Left lung (tissue), 10 donors: ENCODE data around the gene LARGE1. TPM values are rescaled to one million over a fixed set of nuclear protein-coding genes. Genes with fewer than 3 reads are reported as not detected.

Source experiments
- ATAC-seq: fragments of 200-7000 bp; cut with Tn5 transposase; one replicate; pipeline ENCODE4 v1.9.1; 2020; ENCODE audit warnings: moderate library complexity
- DNase-seq, 4 donors: peaks; one replicate each; pipeline ENCODE4 v3.0.0-alpha.2; 2013 to 2020
- H3K27ac ChIP-seq, 2 donors: fragments of 200-600 bp; sonication (generic) in 1 of 2; one replicate each; pipeline versions ENCODE4 v1.5.0 to v1.8.0; 2020 to 2021
- H3K27me3 ChIP-seq, 2 donors: fragments of 200-600 bp; sonication (generic) in 1 of 2; one replicate each; pipeline versions ENCODE4 v1.5.0 to v1.8.0; 2020 to 2021
- H3K36me3 ChIP-seq, 2 donors: fragments of 200-600 bp; sonication (generic) in 1 of 2; one replicate each; pipeline versions ENCODE4 v1.5.0 to v1.8.0; 2020 to 2021
- H3K4me1 ChIP-seq, 2 donors: fragments of 200-600 bp; one replicate each; pipeline ENCODE4 v1.8.0; 2021
- H3K4me3 ChIP-seq, 2 donors: fragments of 200-600 bp; sonication (generic) in 1 of 2; one replicate each; pipeline versions ENCODE4 v1.5.0 to v1.8.0; 2020 to 2021; ENCODE audit warnings: mild to moderate bottlenecking in 1 of 2
- H3K9me3 ChIP-seq, 2 donors: fragments of 200-600 bp; sonication (generic) in 1 of 2; one replicate each; pipeline versions ENCODE4 v1.5.0 to v1.8.0; 2020 to 2021
- CTCF ChIP-seq, 2 donors: fragments of 200-600 bp; sonication (generic) in 1 of 2; IDR thresholded peaks; one replicate each; pipeline versions ENCODE4 v1.5.0 to v1.8.0; 2021; ENCODE audit warnings: antibody characterized with exemption in 2 of 2
- intact Hi-C, 2 donors: fragments of 100-400 bp; cut with DNase I; formaldehyde crosslinking; loops; one replicate each; pipeline versions ENCODE4 v1.11.2 to v1.14.2; 2022
- polyA plus RNA-seq, 6 donors: library from polyadenylated mRNA; unstranded; fragments of 120-200 nt; gene quantifications; one replicate each; pipeline ENCODE4 v1.2.1, GENCODE V29; 2013; ENCODE audit not compliant: insufficient read length in 6 of 6
- total RNA-seq, 2 donors: library from RNA; stranded (reverse); fragmentation: NEBNext Ultra II Directional; extraction: Animal tissue kit (Norgen Biotek cat#: 25700); gene quantifications; one replicate each; pipeline ENCODE4 v1.2.1, GENCODE V29; 2021
- donor health status: DM: no; HTN: yes; CAD: no.
- donor health status: DM: no; HTN: no; CAD: no.

Gene LARGE1
- total and polyA plus RNA-seq, 8 donors: 22.4 to 36.1 (median 33.2) TPM

GRCh38 chr22:33404723-33405122 is 515.6 kb downstream of the LARGE1 start:
- Histone ChIP-seq H3K27ac (no peak overlapping the region), H3K4me3 (no peak overlapping the region), H3K4me1 (no peaks in the 10 kb centered on the region), H3K27me3 (no peaks in the 10 kb centered on the region), H3K9me3 (no peaks in the 10 kb centered on the region), H3K36me3 (no peaks in the 10 kb centered on the region)
- DNase-seq (no peak), ATAC-seq (no peak)
- intact Hi-C loops: no loop called here
- TF ChIP-seq CTCF (IDR thresholded peaks at IDR 0.05): no peak

DNA sequence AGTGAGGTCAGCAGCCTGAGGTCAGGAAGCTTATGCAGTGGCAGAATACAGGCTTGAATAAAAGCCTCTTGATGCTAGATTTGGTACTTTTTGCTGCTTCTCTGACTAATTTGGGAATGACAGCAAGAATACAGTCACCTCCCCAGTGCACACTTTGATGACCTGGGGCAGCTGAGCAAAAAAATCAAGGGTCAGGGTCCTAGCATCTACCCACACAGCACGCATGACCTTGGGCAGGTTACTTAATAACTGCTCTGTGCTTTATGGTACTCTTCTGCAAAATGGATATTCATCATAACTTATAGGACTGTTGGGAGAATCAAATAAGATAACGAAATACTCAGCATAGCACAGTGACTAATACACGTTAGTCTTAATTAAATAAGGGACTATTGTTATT is 518.0 kb downstream of the LARGE1 start:
- Histone ChIP-seq H3K27ac (no peak overlapping the region), H3K36me3 (no peaks in the 10 kb centered on the region)
- intact Hi-C loops: no loop called here

DNA sequence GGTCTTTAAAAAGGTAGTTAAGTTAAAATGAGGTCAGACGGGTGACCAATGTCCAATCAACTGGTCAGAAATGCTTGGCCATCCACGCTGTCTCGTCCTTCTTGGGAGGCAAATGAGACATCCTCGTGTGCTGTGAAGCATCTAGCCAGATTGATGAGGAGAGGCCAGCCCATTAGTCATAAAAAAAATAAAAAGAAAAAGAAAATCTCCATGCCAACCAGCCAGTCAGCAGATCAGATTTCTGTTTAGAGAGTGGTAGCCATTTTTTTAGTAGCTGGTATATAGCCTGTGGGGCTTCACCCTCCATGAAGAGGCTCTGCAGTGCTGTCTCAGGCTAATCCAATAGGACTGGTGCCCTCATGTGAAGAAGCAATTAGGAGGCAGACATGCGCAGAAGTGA is 519.0 kb downstream of the LARGE1 start:
- ATAC-seq (no peak), DNase-seq (no peak)
- intact Hi-C loops: no loop called here
- Histone ChIP-seq H3K27me3 (no peaks in the 10 kb centered on the region), H3K9me3 (no peaks in the 10 kb centered on the region), H3K36me3 (no peaks in the 10 kb centered on the region), H3K27ac (no peak overlapping the region), H3K4me3 (no peak overlapping the region), H3K4me1 (peaks cover 0 to 2% of the 10 kb centered on the region in 2 donors)
- no peak for TF ChIP-seq CTCF (IDR thresholded peaks at IDR 0.05)

More for the DNA sequence above, 518.0 kb downstream of the LARGE1 start:
- Histone ChIP-seq H3K27me3 (no peaks in the 10 kb centered on the region), H3K9me3 (no peaks in the 10 kb centered on the region), H3K4me3 (no peak overlapping the region), H3K4me1 (no peaks in the 10 kb centered on the region)
- DNase-seq: no peak
- TF ChIP-seq CTCF (IDR thresholded peaks at IDR 0.05): no peak
- no peak for ATAC-seq

DNA sequence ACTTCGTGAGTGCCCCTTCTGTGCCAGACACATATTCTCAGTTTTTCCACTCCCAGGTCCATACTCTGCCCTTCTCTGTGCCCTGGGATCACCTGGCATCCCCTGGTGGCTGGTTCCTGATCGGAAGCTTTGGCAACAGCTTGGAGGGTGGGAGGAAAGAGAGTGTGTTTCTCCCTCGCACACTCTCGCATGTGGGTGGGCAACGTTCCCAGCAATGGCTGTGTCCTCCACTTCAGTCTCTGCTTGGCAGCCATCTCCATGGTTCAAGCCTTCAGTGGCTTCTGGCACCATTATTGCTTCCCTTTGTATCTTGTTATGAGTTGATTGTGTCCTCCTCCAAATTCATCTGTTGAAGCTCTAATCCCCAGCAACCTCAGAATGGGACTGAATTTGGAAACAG is 519.4 kb downstream of the LARGE1 start:
- DNase-seq (no peak), ATAC-seq (no peak)
- intact Hi-C loops: no loop called here
- no peaks in the 10 kb centered on the region for H3K9me3 ChIP-seq
- H3K27me3 ChIP-seq: no peaks in the 10 kb centered on the region
- H3K4me1 ChIP-seq: peaks cover 0 to 2% of the 10 kb centered on the region in 2 donors
- H3K36me3 ChIP-seq: no peaks in the 10 kb centered on the region
- no peak for TF ChIP-seq CTCF (IDR thresholded peaks at IDR 0.05)
- no peak overlapping the region for H3K4me3 ChIP-seq
- no peak overlapping the region for H3K27ac ChIP-seq

DNA sequence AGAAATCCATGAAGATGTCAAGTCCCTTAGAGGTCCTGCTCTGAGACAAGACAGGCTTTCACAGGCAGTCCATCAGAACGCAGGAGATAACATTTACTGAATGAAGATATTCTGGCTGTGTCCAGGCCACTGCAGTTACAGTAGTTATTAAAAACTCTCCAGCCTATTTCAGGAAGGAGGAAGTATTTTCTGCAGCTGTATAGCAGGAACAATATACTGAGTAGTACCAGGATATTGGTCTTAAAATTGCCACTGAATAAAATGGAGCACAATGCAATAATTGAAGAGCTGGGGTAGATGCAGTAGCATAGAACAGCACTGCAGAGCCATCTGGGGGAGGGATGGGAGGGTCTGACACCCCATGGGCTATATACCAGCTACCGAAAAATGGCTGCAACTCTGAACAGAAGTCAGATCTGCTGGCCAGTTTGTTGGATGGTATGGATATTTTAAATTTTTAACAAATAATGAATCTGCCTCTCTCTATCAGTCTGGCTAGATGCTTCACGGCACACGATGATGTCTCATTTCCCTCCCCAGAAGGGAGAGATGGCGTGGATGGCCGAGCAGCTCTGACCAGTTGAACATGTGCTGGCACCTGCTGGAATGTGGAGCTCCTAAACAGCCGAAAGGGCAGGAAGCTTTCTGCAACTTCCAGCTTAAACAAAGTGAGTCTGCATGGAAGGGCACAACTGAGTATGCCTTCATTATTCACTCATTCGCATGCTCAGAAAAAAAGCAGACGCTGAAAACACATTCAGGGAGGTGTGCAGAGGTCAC is 520.0 kb downstream of the LARGE1 start:
- H3K36me3 ChIP-seq: no peaks in the 10 kb centered on the region
- H3K9me3 ChIP-seq: no peaks in the 10 kb centered on the region
- no peak for TF ChIP-seq CTCF (IDR thresholded peaks at IDR 0.05)
- H3K4me3 ChIP-seq: no peak overlapping the region
- no peak for DNase-seq
- ATAC-seq: no peak
- no peaks in the 10 kb centered on the region for H3K27me3 ChIP-seq
- H3K27ac ChIP-seq: no peak overlapping the region
- peaks cover 0 to 2% of the 10 kb centered on the region in 2 donors for H3K4me1 ChIP-seq
- intact Hi-C loops: no loop called here
